HG03175 (cell line): Measurements from ENCODE around the gene ECT2L.

Experiments used
- ATAC-seq: cut with Tn5 transposase; IDR thresholded peaks from one replicate; pipeline ENCODE4 v1.9.1; 2021; ENCODE audit warnings: mild to moderate bottlenecking, moderate library complexity; ENCODE audit not compliant: unreplicated experiment

Gene ECT2L

GRCh38 chr6:138803331-138803730 lies 7.4 kb downstream of the ECT2L start:
- ATAC-seq, result no peak

- ATAC-seq, result no peak
These were observed 8.0 kb downstream of the ECT2L start for GRCh38 chr6:138803861-138804260.

DNA sequence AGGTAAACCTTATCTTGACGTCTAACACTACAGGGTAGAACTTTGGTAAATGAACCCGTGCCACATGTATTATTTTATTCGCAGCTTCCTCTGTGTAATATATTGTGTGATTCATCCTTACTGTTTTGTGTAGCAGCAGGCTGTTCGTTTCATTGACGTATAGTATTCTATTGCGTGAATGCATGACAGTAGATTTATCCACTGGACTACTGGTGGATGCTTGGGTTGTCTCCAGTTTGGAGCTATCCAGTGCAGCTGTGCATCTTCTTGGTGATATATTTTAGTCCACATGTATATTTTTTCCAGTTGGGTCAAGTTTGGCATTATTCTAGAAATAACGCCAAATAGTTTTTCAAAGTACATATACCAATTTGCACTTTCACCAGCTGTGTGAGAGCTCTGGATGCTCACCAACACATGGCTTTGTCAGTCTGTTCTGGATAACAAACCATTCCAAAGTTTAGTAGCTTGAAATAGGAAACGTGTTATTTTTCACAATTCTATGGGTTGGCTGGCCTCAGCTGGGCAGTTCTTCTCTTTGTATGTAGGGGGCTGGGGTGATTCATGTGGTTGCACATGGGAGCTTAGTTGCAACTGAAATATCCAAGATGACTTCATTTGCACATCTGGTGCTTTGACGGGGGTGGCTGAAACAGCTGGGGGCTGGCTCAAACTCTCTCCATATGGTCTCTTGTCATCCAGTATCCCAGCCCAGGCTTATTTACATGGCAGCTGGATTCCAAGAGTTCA lies 9.3 kb downstream of the ECT2L start:
- no peak for ATAC-seq

GRCh38 chr6:138806889-138807288 lies 11.0 kb downstream of the ECT2L start:
- no peak for ATAC-seq

GRCh38 chr6:138809677-138810076 lies 13.8 kb downstream of the ECT2L start:
- no peak for ATAC-seq

DNA sequence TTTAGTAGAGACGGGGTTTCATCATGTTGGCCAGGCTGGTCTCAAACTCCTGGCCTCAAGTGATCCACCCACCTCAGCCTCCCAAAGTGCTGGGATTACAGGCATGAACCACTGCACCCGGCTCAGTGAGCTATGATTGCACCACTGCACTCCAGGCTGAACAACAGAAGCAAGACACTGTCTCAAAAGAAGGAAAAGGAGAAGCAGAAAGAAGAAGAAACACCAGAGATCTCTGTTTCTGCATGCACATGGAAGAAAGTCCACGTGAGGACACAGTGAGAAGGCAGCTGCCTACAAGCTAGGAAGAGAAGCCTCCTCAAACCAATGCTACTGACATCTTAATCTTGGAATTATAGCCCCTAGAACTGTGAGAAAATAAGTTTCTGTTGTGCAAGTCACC lies 16.0 kb downstream of the ECT2L start:
- no peak for ATAC-seq

DNA sequence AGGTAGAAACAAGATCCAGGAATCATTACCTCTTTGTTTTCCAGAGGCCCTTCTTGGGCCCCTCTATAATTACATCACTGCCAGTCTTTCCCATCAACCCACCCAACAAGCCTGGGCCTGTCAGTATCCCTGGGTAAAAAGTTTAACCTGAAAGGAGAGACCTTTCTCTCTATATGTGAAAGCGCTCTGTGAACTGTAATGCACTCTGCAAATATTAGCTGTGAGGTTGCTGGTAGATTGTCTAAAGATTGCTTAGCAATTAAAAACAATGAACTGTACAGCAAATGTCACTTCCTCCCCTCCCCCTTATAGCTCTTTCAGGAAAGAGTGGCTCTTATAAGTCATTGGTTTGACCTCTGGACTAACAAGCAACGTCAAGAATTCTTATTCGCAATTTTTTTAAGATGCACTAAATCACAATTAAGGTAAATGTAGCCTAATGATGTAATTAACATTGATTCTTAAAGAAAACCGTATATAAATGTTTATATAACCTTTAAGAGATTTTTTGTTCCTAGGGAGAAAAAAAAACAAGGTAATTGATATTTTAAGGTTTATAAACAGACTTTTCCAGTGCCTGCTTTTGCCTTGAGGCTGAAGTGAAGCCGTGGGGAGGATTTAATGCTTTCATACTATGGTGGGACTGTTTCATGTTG lies 18.4 kb downstream of the ECT2L start:
- no peak for ATAC-seq

DNA sequence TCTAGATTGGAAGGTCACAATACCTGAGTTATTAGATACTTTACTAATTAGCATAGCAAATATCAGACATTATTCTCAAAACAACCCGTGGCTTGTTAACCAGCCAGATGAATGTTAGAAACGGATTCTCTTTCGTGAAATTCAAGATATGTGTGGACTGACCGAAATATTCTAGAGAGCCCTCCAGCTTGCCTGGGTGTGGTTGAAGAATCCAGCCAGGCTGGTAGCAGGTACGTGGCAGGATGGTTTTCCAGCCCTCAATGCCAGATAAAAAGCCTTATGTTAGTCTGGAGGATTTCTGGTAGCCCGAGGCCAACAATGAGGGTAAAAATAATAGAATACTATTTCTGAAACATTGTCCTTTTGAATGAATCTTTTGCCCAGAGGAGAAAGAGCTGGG lies 19.3 kb downstream of the ECT2L start:
- ATAC-seq, result no peak

- ATAC-seq, result peak; percentile 70
These were observed 20.1 kb downstream of the ECT2L start for GRCh38 chr6:138815797-138816528.

- no peak for ATAC-seq
These were observed 21.9 kb downstream of the ECT2L start for GRCh38 chr6:138817799-138818198.

DNA sequence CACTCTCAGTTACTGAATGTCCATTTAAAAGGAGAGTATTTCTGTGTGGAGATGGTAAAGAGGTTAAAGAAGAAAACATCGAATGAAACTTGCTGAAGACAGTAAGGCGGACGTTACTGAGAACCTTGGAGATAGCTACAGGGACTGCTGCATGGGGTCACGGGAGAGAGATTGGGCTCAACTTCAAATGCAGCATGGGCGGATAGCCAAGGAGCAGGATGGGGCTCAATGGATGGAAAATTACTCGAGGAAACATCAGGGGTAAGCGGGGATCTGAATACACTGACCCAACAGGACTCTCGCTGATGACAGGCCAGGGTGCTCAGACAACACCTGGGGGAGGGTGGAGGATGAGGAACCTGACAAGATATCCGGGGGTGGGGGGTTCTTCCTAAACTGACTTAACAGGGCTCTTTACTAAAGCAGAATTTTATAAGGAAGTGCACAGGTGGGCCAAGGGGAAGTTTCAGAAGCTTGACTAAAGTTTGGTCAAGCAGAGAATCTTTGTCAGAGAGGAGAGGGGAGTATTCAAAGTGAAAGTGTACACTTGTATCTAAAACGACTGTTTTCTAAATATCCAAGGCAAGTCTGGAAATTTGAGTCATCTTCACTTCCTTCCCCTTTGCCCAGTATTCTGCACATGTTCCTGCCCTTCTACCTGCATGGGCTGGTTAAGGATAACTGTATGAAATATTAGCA lies 22.8 kb downstream of the ECT2L start:
- peak; percentile 67 for ATAC-seq

GRCh38 chr6:138821519-138821918 lies 25.6 kb downstream of the ECT2L start:
- ATAC-seq, result no peak

DNA sequence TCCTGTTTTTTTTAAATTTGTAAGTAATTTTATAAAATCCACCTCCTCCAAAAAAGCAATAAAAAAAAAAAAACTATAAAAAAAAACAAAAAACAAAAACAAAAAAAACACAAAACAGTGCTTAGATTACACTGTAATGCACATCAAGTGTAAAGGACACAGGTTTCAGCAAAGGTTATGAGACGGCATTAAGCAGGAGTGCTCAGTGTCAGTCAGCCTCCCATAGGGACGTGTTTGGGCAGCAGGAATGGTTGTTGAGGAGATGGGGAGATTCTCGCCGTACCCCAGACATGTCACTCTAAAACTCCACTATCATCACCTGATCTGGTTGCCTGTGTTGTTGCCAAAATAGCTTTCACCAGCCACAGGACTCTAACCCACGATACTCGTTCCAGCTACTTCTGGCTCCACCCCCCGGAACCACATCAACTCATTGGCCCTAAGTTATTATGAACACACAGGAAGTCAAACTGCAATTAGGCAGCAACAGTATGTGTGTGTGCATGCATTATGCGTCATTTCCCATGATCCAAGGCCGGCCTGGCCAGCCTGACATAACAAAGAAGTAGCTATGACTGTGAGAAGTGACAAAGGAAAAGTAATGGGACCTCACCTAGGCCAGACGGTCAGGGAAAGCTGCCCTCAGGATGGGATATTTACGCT lies 28.7 kb downstream of the ECT2L start:
- no peak for ATAC-seq

- ATAC-seq, result no peak
These were observed 34.4 kb downstream of the ECT2L start for GRCh38 chr6:138830248-138830647.

DNA sequence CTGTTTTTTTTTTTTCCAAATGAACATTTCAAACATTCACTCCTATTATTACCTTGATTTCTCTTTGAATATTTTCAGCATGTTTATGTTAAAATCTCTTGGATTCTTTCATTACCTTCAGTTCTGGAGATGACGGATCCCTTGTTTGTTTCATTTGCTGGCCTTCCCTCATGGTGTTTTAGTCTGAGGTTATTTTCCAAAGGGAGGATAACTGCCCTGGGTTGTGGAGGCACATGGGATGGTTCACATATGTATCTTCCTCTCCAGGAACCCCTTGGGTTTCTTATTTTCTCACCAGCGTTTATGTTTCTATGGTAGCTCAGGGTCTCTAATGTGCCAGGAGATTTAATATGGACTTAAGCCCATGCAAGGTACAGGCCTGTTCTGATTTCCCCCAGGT lies 36.3 kb downstream of the ECT2L start:
- no peak for ATAC-seq

GRCh38 chr6:138833816-138834539 lies 38.1 kb downstream of the ECT2L start:
- ATAC-seq, result no peak

DNA sequence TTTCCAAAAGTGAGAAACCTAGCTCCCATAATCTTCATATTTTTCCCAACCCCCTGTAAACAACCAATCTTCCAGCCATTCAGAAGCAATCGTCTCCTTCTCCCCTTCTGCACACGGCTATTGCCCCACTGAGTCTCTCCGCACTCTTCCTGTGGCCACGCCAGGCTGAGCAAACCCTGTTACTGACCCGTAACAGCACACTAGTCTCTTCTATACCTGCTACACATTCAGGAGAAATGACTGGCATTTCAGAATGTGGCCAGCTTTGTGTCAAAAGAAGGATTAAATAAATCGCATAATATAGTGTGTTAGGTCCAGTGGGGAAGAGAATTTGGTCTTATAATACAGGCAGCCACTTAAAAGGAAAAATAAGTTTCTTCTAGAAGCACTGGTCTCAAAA lies 41.4 kb downstream of the ECT2L start:
- no peak for ATAC-seq

GRCh38 chr6:138844192-138844591 lies 48.3 kb downstream of the ECT2L start:
- ATAC-seq, result no peak

DNA sequence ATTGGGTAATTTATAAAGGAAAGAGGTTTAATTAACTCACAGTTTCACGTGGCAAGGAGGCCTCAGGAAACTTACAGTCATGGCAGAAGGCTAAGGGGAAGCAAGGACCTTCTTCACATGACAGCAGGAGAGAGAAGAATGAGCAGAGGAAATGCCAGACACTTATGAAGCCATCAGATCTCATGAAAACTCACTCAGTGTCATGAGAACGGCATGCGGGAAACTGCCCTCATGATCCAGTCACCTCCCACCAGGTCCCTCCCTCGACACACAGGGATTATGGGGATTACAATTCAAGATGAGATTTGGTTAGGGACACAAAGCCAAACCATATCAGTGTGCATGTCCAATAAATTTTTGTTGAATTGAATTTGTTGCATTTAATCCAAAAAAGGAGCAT lies 52.0 kb downstream of the ECT2L start:
- ATAC-seq, result no peak

GRCh38 chr6:138848461-138848860 lies 52.6 kb downstream of the ECT2L start:
- no peak for ATAC-seq
